ENCODE results near the gene GABPB1. TPM values are rescaled to one million over a fixed set of nuclear protein-coding genes. Genes with fewer than 3 reads are reported as not detected.

GABPB1 gene
- total and polyA plus RNA-seq, 2 of the 13 experiments (the other 11 are each of a cell fraction or from before 2014, with no cell fraction given): 17.5 to 39.5 TPM

DNA sequence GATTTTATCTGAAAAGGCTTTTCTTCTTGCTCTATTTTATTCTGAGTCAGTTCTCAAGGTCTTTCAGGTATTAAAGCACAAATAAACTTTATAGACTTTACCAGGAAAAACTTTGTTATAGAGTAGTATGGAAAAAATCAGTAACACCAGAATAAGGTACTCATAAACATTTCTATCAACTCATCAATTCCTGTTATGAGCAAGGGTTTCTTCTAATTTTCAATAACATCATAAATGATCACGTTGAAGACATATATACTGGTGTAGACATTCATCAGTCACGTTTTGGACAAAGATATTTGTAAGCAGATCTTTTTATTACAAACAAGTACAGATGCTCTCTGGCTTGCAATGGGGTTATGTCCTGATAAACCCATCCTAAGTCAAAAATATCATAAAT is 79.9 kb downstream of the GABPB1 start (continued):
- TF ChIP-seq, protein P1, sequence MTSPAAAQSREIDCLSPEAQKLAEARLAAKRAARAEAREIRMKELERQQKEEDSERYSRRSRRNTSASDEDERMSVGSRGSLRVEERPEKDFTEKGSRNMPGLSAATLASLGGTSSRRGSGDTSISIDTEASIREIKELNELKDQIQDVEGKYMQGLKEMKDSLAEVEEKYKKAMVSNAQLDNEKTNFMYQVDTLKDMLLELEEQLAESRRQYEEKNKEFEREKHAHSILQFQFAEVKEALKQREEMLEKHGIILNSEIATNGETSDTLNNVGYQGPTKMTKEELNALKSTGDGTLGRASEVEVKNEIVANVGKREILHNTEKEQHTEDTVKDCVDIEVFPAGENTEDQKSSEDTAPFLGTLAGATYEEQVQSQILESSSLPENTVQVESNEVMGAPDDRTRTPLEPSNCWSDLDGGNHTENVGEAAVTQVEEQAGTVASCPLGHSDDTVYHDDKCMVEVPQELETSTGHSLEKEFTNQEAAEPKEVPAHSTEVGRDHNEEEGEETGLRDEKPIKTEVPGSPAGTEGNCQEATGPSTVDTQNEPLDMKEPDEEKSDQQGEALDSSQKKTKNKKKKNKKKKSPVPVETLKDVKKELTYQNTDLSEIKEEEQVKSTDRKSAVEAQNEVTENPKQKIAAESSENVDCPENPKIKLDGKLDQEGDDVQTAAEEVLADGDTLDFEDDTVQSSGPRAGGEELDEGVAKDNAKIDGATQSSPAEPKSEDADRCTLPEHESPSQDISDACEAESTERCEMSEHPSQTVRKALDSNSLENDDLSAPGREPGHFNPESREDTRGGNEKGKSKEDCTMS (CRISPR knock-in tag; conservative IDR thresholded peaks at IDR 0.05): no peak
- TF ChIP-seq SRF (IDR thresholded peaks at IDR 0.05; ENCODE audit: low read depth, low read length): no peak
- no peak for TF ChIP-seq MEF2D (CRISPR knock-in tag; IDR thresholded peaks at IDR 0.05)

DNA sequence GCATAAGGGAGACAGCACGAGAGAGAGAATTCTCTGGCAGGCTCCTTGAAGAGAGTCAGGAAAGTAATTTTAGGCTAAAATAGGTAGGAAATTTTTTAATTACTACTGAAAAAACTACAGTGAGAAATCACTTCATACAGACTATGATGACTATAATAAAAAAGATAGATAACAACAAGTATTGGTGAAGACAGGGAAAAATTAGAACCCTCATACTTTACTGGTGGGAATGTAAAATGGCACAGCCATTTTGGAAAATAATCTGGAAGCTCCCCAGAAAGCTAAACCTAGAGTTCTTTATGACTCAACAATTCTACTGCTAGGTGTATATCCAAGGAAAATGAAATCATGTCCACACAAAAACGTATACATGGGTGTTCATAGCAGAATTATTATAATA is 87.4 kb downstream of the GABPB1 start:
- Histone ChIP-seq H3K36me3 (replicated peaks in 1 of 2; ENCODE audit: control insufficient read depth in 1 of 2, insufficient read depth in 2 of 2, low read length in 2 of 2) (no peaks in the 10 kb centered on the region), H4K20me1 (ENCODE audit: insufficient read depth, low read length) (no peaks in the 10 kb centered on the region), H3K79me2 (ENCODE audit: insufficient read depth, low read length) (no peaks in the 10 kb centered on the region), H3K4me3 (replicated peaks in 1 of 3; ENCODE audit: insufficient read depth in 1 of 3, low read depth in 2 of 3, low read length in 3 of 3) (no peak overlapping the region), H3K9ac (ENCODE audit: insufficient read depth, low read depth, low read length) (no peak overlapping the region), H3K4me1 (ENCODE audit: insufficient read depth, low read length) (no peaks in the 10 kb centered on the region), H3K4me2 (ENCODE audit: low read depth, low read length) (no peak overlapping the region), H3K27me3 (ENCODE audit: control insufficient read depth in 1 of 2, insufficient read depth in 2 of 2, low read length in 2 of 2) (no peaks in the 10 kb centered on the region; a peak in 1 of 5 replicates), H3K9me3 (ENCODE audit: low read length) (no peaks in the 10 kb centered on the region), H2AFZ (ENCODE audit: low read length) (no peak overlapping the region), H3K27ac (ENCODE audit: extremely low read length, insufficient read depth, low read length) (no peak overlapping the region)
- FAIRE-seq: no peak
- ChIA-PET CTCF (ENCODE audit: low intra/inter-chr PET ratio, low total read pairs) (no interaction called here), POLR2A (interaction anchor here (0.5 kb wide), 1 partner anchor 1755 kb away, joined by 5 read pairs; no protein-coding TSS in a partner anchor)
- no TSS peak for BruUV-seq (replicated peaks)
- no peak for DNase-seq (ENCODE audit: low spot score)
- intact Hi-C loops (cut with micrococcal nuclease; ENCODE audit: unreplicated experiment): no loop called here
- 45% methylated on average over 2 of the region's 2 CpGs for WGBS (ENCODE audit: low lambda C conversion rate)
- in situ Hi-C loops (cut with HindIII; ENCODE audit: extremely low pct_ligation_motif_present, low pct_unique_long_range_greater_than_20kb): no loop called here
- no peak for ATAC-seq
- TF ChIP-seq, protein P2, sequence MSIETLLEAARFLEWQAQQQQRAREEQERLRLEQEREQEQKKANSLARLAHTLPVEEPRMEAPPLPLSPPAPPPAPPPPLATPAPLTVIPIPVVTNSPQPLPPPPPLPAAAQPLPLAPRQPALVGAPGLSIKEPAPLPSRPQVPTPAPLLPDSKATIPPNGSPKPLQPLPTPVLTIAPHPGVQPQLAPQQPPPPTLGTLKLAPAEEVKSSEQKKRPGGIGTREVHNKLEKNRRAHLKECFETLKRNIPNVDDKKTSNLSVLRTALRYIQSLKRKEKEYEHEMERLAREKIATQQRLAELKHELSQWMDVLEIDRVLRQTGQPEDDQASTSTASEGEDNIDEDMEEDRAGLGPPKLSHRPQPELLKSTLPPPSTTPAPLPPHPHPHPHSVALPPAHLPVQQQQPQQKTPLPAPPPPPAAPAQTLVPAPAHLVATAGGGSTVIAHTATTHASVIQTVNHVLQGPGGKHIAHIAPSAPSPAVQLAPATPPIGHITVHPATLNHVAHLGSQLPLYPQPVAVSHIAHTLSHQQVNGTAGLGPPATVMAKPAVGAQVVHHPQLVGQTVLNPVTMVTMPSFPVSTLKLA (IDR thresholded peaks at IDR 0.05): no peak
- TF ChIP-seq, protein P3, sequence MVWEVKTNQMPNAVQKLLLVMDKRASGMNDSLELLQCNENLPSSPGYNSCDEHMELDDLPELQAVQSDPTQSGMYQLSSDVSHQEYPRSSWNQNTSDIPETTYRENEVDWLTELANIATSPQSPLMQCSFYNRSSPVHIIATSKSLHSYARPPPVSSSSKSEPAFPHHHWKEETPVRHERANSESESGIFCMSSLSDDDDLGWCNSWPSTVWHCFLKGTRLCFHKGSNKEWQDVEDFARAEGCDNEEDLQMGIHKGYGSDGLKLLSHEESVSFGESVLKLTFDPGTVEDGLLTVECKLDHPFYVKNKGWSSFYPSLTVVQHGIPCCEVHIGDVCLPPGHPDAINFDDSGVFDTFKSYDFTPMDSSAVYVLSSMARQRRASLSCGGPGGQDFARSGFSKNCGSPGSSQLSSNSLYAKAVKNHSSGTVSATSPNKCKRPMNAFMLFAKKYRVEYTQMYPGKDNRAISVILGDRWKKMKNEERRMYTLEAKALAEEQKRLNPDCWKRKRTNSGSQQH (CRISPR knock-in tag; IDR thresholded peaks at IDR 0.05; ENCODE audit: low read depth): no peak
- TF ChIP-seq ZNF724P (CRISPR knock-in tag; IDR thresholded peaks at IDR 0.05; ENCODE audit: borderline replicate concordance) (no peak), ZNF235 (CRISPR knock-in tag; IDR thresholded peaks at IDR 0.05; ENCODE audit: borderline replicate concordance) (no peak), ELF1 (CRISPR knock-in tag; IDR thresholded peaks at IDR 0.05) (no peak), ZNF138 (CRISPR knock-in tag; IDR thresholded peaks at IDR 0.05; ENCODE audit: low read depth) (no peak), ZNF598 (CRISPR knock-in tag; IDR thresholded peaks at IDR 0.05; ENCODE audit: borderline replicate concordance) (no peak), ZFY (CRISPR knock-in tag; IDR thresholded peaks at IDR 0.05) (no peak)
- TF ChIP-seq, protein P4, sequence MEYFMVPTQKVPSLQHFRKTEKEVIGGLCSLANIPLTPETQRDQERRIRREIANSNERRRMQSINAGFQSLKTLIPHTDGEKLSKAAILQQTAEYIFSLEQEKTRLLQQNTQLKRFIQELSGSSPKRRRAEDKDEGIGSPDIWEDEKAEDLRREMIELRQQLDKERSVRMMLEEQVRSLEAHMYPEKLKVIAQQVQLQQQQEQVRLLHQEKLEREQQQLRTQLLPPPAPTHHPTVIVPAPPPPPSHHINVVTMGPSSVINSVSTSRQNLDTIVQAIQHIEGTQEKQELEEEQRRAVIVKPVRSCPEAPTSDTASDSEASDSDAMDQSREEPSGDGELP (IDR thresholded peaks at IDR 0.05; ENCODE audit: borderline replicate concordance, low read depth): no peak
- TF ChIP-seq, protein P5, sequence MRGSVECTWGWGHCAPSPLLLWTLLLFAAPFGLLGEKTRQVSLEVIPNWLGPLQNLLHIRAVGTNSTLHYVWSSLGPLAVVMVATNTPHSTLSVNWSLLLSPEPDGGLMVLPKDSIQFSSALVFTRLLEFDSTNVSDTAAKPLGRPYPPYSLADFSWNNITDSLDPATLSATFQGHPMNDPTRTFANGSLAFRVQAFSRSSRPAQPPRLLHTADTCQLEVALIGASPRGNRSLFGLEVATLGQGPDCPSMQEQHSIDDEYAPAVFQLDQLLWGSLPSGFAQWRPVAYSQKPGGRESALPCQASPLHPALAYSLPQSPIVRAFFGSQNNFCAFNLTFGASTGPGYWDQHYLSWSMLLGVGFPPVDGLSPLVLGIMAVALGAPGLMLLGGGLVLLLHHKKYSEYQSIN (CRISPR knock-in tag; IDR thresholded peaks at IDR 0.05; ENCODE audit: borderline replicate concordance): no peak

Data from HepG2 (cell line).